H1 (cell line): Measurements from ENCODE around the gene NR3C2. TPM values are rescaled to one million over a fixed set of nuclear protein-coding genes. Genes with fewer than 3 reads are reported as not detected.

Experiments
- CTCF ChIA-PET: fragments of 300-600 bp; sonication (Branson Sonifier 250); formaldehyde crosslinking; loops from one replicate; lab custom pipeline; 2021; ENCODE audit not compliant: partially characterized antibody; lab: Charles Lee
- POLR2A ChIA-PET: fragments of 300-600 bp; sonication (Branson Sonifier 250); formaldehyde crosslinking; loops from one replicate; lab custom pipeline; 2021; ENCODE audit warnings: inconsistent platforms; ENCODE audit not compliant: partially characterized antibody; lab: Charles Lee
- DNase-seq, 2 experiments: peaks; one replicate each; pipeline versions ENCODE4 v3.0.0 to v3.0.0-alpha.2; 2010 to 2022; ENCODE audit warnings: low spot score in 2 of 2, low read depth in 1 of 2, mixed read lengths in 1 of 2
- FAIRE-seq: peaks from 2 replicates; lab custom pipeline; 2011; peaks lifted over from hg19 to GRCh38; lab: Jason Lieb, UNC
- H2AFZ ChIP-seq: 2 replicates; pipeline ENCODE4 v1.8.1; 2012; ENCODE audit warnings: low read length, inconsistent platforms
- H2AK5ac ChIP-seq: 2 replicates; pipeline ENCODE4 v1.6.1; 2013; ENCODE audit warnings: low read depth, low read length
- H2BK120ac ChIP-seq: replicated peaks from 2 replicates; pipeline ENCODE3; 2013; ENCODE audit warnings: low read depth, low read length, inconsistent platforms
- H2BK12ac ChIP-seq: 2 replicates; pipeline ENCODE4 v1.6.1; 2013; ENCODE audit warnings: low read depth, low read length
- H2BK15ac ChIP-seq: 2 replicates; pipeline ENCODE4 v1.6.1; 2013; ENCODE audit warnings: low read length
- H2BK20ac ChIP-seq: 2 replicates; pipeline ENCODE4 v1.6.1; 2013; ENCODE audit warnings: low read length
- H2BK5ac ChIP-seq: 2 replicates; pipeline ENCODE4 v1.6.1; 2013; ENCODE audit warnings: low read depth, low read length
- H3K14ac ChIP-seq: 2 replicates; pipeline ENCODE4 v1.6.1; 2013; ENCODE audit warnings: inconsistent platforms; ENCODE audit not compliant: insufficient read length
- H3K18ac ChIP-seq: 2 replicates; pipeline ENCODE4 v1.6.1; 2013; ENCODE audit warnings: low read length; ENCODE audit errors: extremely low read depth
- H3K23ac ChIP-seq: 2 replicates; pipeline ENCODE4 v1.6.1; 2013; ENCODE audit warnings: inconsistent platforms; ENCODE audit not compliant: insufficient read length
- H3K23me2 ChIP-seq: 2 replicates; pipeline ENCODE4 v1.6.1; 2013; ENCODE audit warnings: low read depth, low read length
- H3K27ac ChIP-seq: 2 replicates; pipeline ENCODE4 v1.6.1; 2011; ENCODE audit warnings: low read depth, low read length, inconsistent platforms
- H3K27me3 ChIP-seq, 4 experiments: replicated peaks in 1 of 4; 1 replicate in 1 of 4; 2 replicates in 3 of 4; pipeline versions ENCODE4 v1.6.1 to v1.8.1; 2011 to 2013; ENCODE audit warnings: low read length in 3 of 4, mild to moderate bottlenecking in 3 of 4, inconsistent platforms in 2 of 4, mixed read lengths in 2 of 4, moderate library complexity in 1 of 4; ENCODE audit not compliant: control insufficient read depth in 3 of 4, insufficient read depth in 3 of 4; ENCODE audit errors: extremely low read depth in 1 of 4
- H3K36me3 ChIP-seq, 4 experiments: 2 replicates each; pipeline versions ENCODE4 v1.6.1 to v1.8.1; 2011 to 2013; ENCODE audit warnings: mild to moderate bottlenecking in 4 of 4, low read length in 3 of 4, moderate library complexity in 2 of 4, control low read depth in 1 of 4, inconsistent platforms in 1 of 4; ENCODE audit not compliant: insufficient read depth in 4 of 4, control insufficient read depth in 2 of 4
- H3K4ac ChIP-seq: replicated peaks from 2 replicates; pipeline ENCODE3; 2013; ENCODE audit warnings: low read length, low read depth, mixed read lengths, inconsistent platforms; ENCODE audit not compliant: insufficient read length
- H3K4me1 ChIP-seq, 4 experiments: replicated peaks in 1 of 4; 1 replicate in 1 of 4; 2 replicates in 3 of 4; pipeline versions ENCODE4 v1.6.1 to v1.8.1; 2011 to 2013; ENCODE audit warnings: low read length in 3 of 4, inconsistent platforms in 2 of 4, mixed read lengths in 1 of 4; ENCODE audit not compliant: insufficient read depth in 4 of 4, control insufficient read depth in 3 of 4
- H3K4me2 ChIP-seq, 2 experiments: 2 replicates each; pipeline versions ENCODE4 v1.6.1 to v1.8.1; 2011 to 2013; ENCODE audit warnings: low read depth in 2 of 2, low read length in 2 of 2, control low read depth in 1 of 2, inconsistent platforms in 1 of 2, mild to moderate bottlenecking in 1 of 2; ENCODE audit not compliant: insufficient read depth in 1 of 2
- H3K4me3 ChIP-seq, 4 experiments: fragments of 200-600, 300-600 bp in 1 of 4; sonication (generic), shearing (Covaris generic), sonication (Bioruptor Twin) in 1 of 4; 2 replicates each; pipeline versions ENCODE4 v1.5.1 to v1.8.1; 2011 to 2016; ENCODE audit warnings: low read length in 4 of 4, low read depth in 3 of 4, control low read depth in 2 of 4, inconsistent platforms in 2 of 4, mild to moderate bottlenecking in 2 of 4, mixed read lengths in 1 of 4, moderate library complexity in 1 of 4; ENCODE audit not compliant: insufficient read depth in 2 of 4; ENCODE audit errors: extremely low read depth in 1 of 4
- H3K56ac ChIP-seq: replicated peaks from 2 replicates; pipeline ENCODE3; 2013; ENCODE audit warnings: low read depth, mild to moderate bottlenecking, mixed read lengths, low read length, inconsistent platforms; ENCODE audit not compliant: insufficient read length
- H3K79me1 ChIP-seq: 2 replicates; pipeline ENCODE4 v1.6.1; 2013; ENCODE audit warnings: low read depth, low read length, control low read depth
- H3K79me2 ChIP-seq, 2 experiments: 2 replicates each; pipeline versions ENCODE4 v1.6.1 to v1.8.1; 2012 to 2013; ENCODE audit warnings: low read length in 2 of 2, mild to moderate bottlenecking in 2 of 2, inconsistent platforms in 1 of 2; ENCODE audit not compliant: insufficient read depth in 2 of 2, control insufficient read depth in 1 of 2
- H3K9ac ChIP-seq, 4 experiments: replicated peaks in 1 of 4; 1 replicate in 1 of 4; 2 replicates in 3 of 4; pipeline versions ENCODE4 v1.6.1 to v1.8.1; 2011 to 2013; ENCODE audit warnings: low read depth in 3 of 4, low read length in 3 of 4, control low read depth in 2 of 4, mild to moderate bottlenecking in 2 of 4, moderate library complexity in 2 of 4, inconsistent platforms in 1 of 4; ENCODE audit errors: extremely low read depth in 1 of 4
- H3K9me3 ChIP-seq, 2 experiments: 2 replicates each; pipeline versions ENCODE4 v1.6.1 to v1.8.1; 2012 to 2013; ENCODE audit warnings: mild to moderate bottlenecking in 2 of 2, moderate library complexity in 2 of 2, control low read depth in 1 of 2, inconsistent platforms in 1 of 2, low read depth in 1 of 2, low read length in 1 of 2, mixed read lengths in 1 of 2; ENCODE audit not compliant: insufficient read depth in 2 of 2
- H4K20me1 ChIP-seq, 2 experiments: replicated peaks in 1 of 2; 2 replicates each; pipeline versions ENCODE3 to v1.8.1; 2011 to 2013; ENCODE audit warnings: inconsistent platforms in 2 of 2, low read length in 2 of 2, mild to moderate bottlenecking in 1 of 2; ENCODE audit not compliant: insufficient read depth in 2 of 2, control insufficient read depth in 1 of 2
- H4K5ac ChIP-seq: 2 replicates; pipeline ENCODE4 v1.6.1; 2013; ENCODE audit warnings: low read length, low read depth, mixed read lengths, inconsistent platforms; ENCODE audit not compliant: insufficient read length
- H4K8ac ChIP-seq: 2 replicates; pipeline ENCODE4 v1.8.0; 2013; ENCODE audit warnings: mild to moderate bottlenecking, moderate library complexity, low read length, inconsistent platforms; ENCODE audit not compliant: insufficient read depth; ENCODE audit errors: extremely low read depth
- H4K91ac ChIP-seq: replicated peaks from 2 replicates; pipeline ENCODE3; 2013; ENCODE audit warnings: low read length, mixed read lengths, inconsistent platforms; ENCODE audit not compliant: insufficient read length
- BRCA1 ChIP-seq: IDR thresholded peaks from 2 replicates; pipeline ENCODE4 v1.6.1; 2012; ENCODE audit warnings: low read depth, low read length, improper control_type of control experiment
- CBX5 ChIP-seq: fragments of 300-800, 300-1000 bp; sonication (generic); IDR thresholded peaks from 2 replicates; pipeline ENCODE4 v1.7.1; 2016; ENCODE audit warnings: antibody characterized with exemption, low read length, low read depth
- HDAC6 ChIP-seq: IDR thresholded peaks from one replicate; pipeline ENCODE4 v1.7.1; 2012; ENCODE audit warnings: low read depth, mild to moderate bottlenecking, inconsistent platforms, low read length, moderate library complexity
- KDM5A ChIP-seq: fragments of 200-600 bp; IDR thresholded peaks from 2 replicates; pipeline ENCODE4 v1.7.1; 2012; ENCODE audit warnings: mild to moderate bottlenecking, low read length, inconsistent platforms, mixed read lengths
- NANOG ChIP-seq: IDR thresholded peaks from 2 replicates; pipeline ENCODE4 v1.6.1; 2011; ENCODE audit warnings: low read length, low read depth, mild to moderate bottlenecking, inconsistent platforms; ENCODE audit not compliant: insufficient read depth, poor library complexity, severe bottlenecking
- RAD21 ChIP-seq, 2 experiments: IDR thresholded peaks in 1 of 2; conservative IDR thresholded peaks in 1 of 2; 2 replicates each; pipeline ENCODE4 v1.6.1; 2011; ENCODE audit warnings: low read depth in 2 of 2, low read length in 2 of 2, improper control_type of control experiment in 1 of 2, inconsistent platforms in 1 of 2, mild to moderate bottlenecking in 1 of 2, moderate library complexity in 1 of 2
- RBBP5 ChIP-seq: IDR thresholded peaks from 2 replicates; pipeline ENCODE4 v1.7.1; 2012; ENCODE audit warnings: low read depth, mild to moderate bottlenecking, inconsistent platforms, low read length, moderate library complexity, borderline replicate concordance
- SP4 ChIP-seq: IDR thresholded peaks from 2 replicates; pipeline ENCODE4 v1.6.1; 2012; ENCODE audit warnings: low read length, inconsistent platforms
- TEAD4 ChIP-seq: IDR thresholded peaks from 2 replicates; pipeline ENCODE4 v1.6.1; 2012; ENCODE audit warnings: low read depth, low read length, inconsistent platforms, mixed read lengths
- polyA plus RNA-seq, 7 experiments: library from polyadenylated mRNA; depleted of rRNA in 3 of 7; stranded (reverse) in 5 of 7; unstranded in 2 of 7; fragments of >200 nt in 5 of 7; fragments of 200-250 nt in 2 of 7; gene quantifications; 1 replicate in 5 of 7; 2 replicates in 1 of 7; 4 replicates in 1 of 7; pipeline versions ENCODE4 v1.2.1 to v1.2.3, GENCODE V29; 2011 to 2013; ENCODE audit warnings: missing spikeins in 2 of 7, mixed read lengths in 2 of 7
- total RNA-seq: library from RNA; stranded (reverse); fragmentation: NEBNext Ultra II Directional; extraction: Animal tissue kit (Norgen Biotek cat#: 25700); gene quantifications from 2 replicates; pipeline ENCODE4 v1.2.1, GENCODE V29; 2021

NR3C2 gene
- total and polyA plus RNA-seq, 2 of the 8 experiments (the other 6 are each of a cell fraction or from before 2014, with no cell fraction given), result 0.80 to 3.9 TPM

- Histone ChIP-seq H4K91ac (no peak overlapping the region), H3K79me2 (no peaks in the 10 kb centered on the region), H3K23me2 (no peaks in the 10 kb centered on the region), H2AFZ (no peak overlapping the region), H2BK5ac (no peak overlapping the region), H4K5ac (no peak overlapping the region), H3K27me3 (no peaks in the 10 kb centered on the region), H2AK5ac (no peak overlapping the region), H2BK15ac (no peak overlapping the region), H3K4me1 (peaks cover 0 to 19% (median 1%) of the 10 kb centered on the region in 4 experiments; a peak in 4 of 7 replicates), H3K4ac (no peak overlapping the region), H3K27ac (no peak overlapping the region), H2BK20ac (no peak overlapping the region), H3K36me3 (no peaks in the 10 kb centered on the region), H3K9ac (no peak overlapping the region), H3K23ac (no peak overlapping the region), H3K4me3 (no peak overlapping the region), H4K20me1 (no peaks in the 10 kb centered on the region), H2BK120ac (no peak overlapping the region), H3K9me3 (no peaks in the 10 kb centered on the region), H3K79me1 (no peaks in the 10 kb centered on the region), H4K8ac (no peak overlapping the region), H3K56ac (no peak overlapping the region), H3K18ac (no peak overlapping the region; the same call in 1 of the 2 replicates), H3K4me2 (no peak overlapping the region), H3K14ac (no peak overlapping the region), H2BK12ac (peak overlapping the region; percentile 0; the same call in 1 of the 2 replicates)
- FAIRE-seq (no peak), DNase-seq (no peak)
- TF ChIP-seq TEAD4, result no peak
- no peak for TF ChIP-seq NANOG
- TF ChIP-seq RBBP5, result no peak
- no peak for TF ChIP-seq CBX5
- TF ChIP-seq HDAC6, result no peak
- no peak for TF ChIP-seq KDM5A
- no peak for TF ChIP-seq RAD21 (IDR thresholded peaks at IDR 0.05 in 1 of 2, conservative IDR thresholded peaks at IDR 0.05 in 1 of 2; ENCODE audit: low read depth in 2 of 2, low read length in 2 of 2)
- TF ChIP-seq SP4, result no peak
- no peak for TF ChIP-seq BRCA1
- CTCF ChIA-PET, result no interaction called here
- POLR2A ChIA-PET, result no interaction called here
These were observed 327.8 kb downstream of the NR3C2 start for GRCh38 chr4:148114436-148114835.
